ENCODE measurements around the gene ANKMY1. TPM values are rescaled to one million over a fixed set of nuclear protein-coding genes. Genes with fewer than 3 reads are reported as not detected.
A peak's percentile ranks its signal among the peaks of the same experiment; 100 is the strongest.

Gene ANKMY1
- total RNA-seq, 1 donor from 2014 or later, result 7.2 TPM

- no peak overlapping the region for H3K9ac ChIP-seq (ENCODE audit: low read length)
- peaks cover 87% of the 10 kb centered on the region for H4K20me1 ChIP-seq (ENCODE audit: insufficient read depth, low read length)
- H3K9me3 Mint-ChIP-seq (ENCODE audit: unreplicated experiment), result no peaks in the 10 kb centered on the region
- no peak overlapping the region for H2AFZ ChIP-seq (ENCODE audit: low read depth, low read length)
- no peaks in the 10 kb centered on the region for H3K36me3 Mint-ChIP-seq (ENCODE audit: low read depth, unreplicated experiment)
- peaks cover 19% of the 10 kb centered on the region for H3K4me1 Mint-ChIP-seq (ENCODE audit: low read depth, unreplicated experiment)
- no peak overlapping the region for H3K27ac ChIP-seq (ENCODE audit: low read depth, low read length)
- no peaks in the 10 kb centered on the region for H3K9me3 ChIP-seq (ENCODE audit: insufficient read depth, low read depth, low read length)
- FAIRE-seq (no peak), DNase-seq (ENCODE audit: low read depth) (no peak)
- H3K4me3 Mint-ChIP-seq (ENCODE audit: unreplicated experiment), result peak overlapping the region; percentile 92
- no peak for TF ChIP-seq CTCF (IDR thresholded peaks at IDR 0.05; ENCODE audit: insufficient read depth, low read depth, low read length)
- H3K27me3 Mint-ChIP-seq (ENCODE audit: low read depth, unreplicated experiment), result no peaks in the 10 kb centered on the region
- H3K4me3 ChIP-seq (ENCODE audit: insufficient read depth, low read depth, low read length), result no peak overlapping the region
- no peaks in the 10 kb centered on the region for H3K27me3 ChIP-seq (ENCODE audit: insufficient read depth, low read length)
- H3K4me2 ChIP-seq (ENCODE audit: low read length), result peak overlapping the region; percentile 59
- H3K27ac Mint-ChIP-seq (ENCODE audit: unreplicated experiment), result no peak overlapping the region
- H3K4me1 ChIP-seq (ENCODE audit: insufficient read depth, low read length), result peaks cover 26% of the 10 kb centered on the region
- no peaks in the 10 kb centered on the region for H3K36me3 ChIP-seq (ENCODE audit: insufficient read depth, low read length)
- H3K79me2 ChIP-seq (ENCODE audit: insufficient read depth, low read length), result peaks cover 70% of the 10 kb centered on the region
Observed at GRCh38 chr2:240455272-240455646, 102.5 kb downstream of the ANKMY1 start.

- H3K36me3 ChIP-seq (ENCODE audit: insufficient read depth, low read length), result no peaks in the 10 kb centered on the region
- Mint-ChIP-seq H3K4me3 (ENCODE audit: unreplicated experiment) (peak overlapping the region; percentile 92), H3K9me3 (ENCODE audit: unreplicated experiment) (no peaks in the 10 kb centered on the region), H3K36me3 (ENCODE audit: low read depth, unreplicated experiment) (no peaks in the 10 kb centered on the region), H3K27ac (ENCODE audit: unreplicated experiment) (peak overlapping the region; percentile 92), H3K27me3 (ENCODE audit: low read depth, unreplicated experiment) (no peaks in the 10 kb centered on the region), H3K4me1 (ENCODE audit: low read depth, unreplicated experiment) (peaks cover 27% of the 10 kb centered on the region)
- H3K9ac ChIP-seq (ENCODE audit: low read length), result no peak overlapping the region
- no peak for FAIRE-seq
- no peaks in the 10 kb centered on the region for H3K9me3 ChIP-seq (ENCODE audit: insufficient read depth, low read depth, low read length)
- H4K20me1 ChIP-seq (ENCODE audit: insufficient read depth, low read length), result peaks cover 87% of the 10 kb centered on the region
- TF ChIP-seq CTCF (IDR thresholded peaks at IDR 0.05; ENCODE audit: insufficient read depth, low read depth, low read length), result no peak
- peak; percentile 60 for TF ChIP-seq EZH2 (IDR thresholded peaks at IDR 0.05; ENCODE audit: insufficient read depth, low read length)
- no peak overlapping the region for H3K27ac ChIP-seq (ENCODE audit: low read depth, low read length)
- peaks cover 35% of the 10 kb centered on the region for H3K4me1 ChIP-seq (ENCODE audit: insufficient read depth, low read length)
- H3K79me2 ChIP-seq (ENCODE audit: insufficient read depth, low read length), result peaks cover 79% of the 10 kb centered on the region
- no peak for DNase-seq (ENCODE audit: low read depth)
- H2AFZ ChIP-seq (ENCODE audit: low read depth, low read length), result no peak overlapping the region
- no peaks in the 10 kb centered on the region for H3K27me3 ChIP-seq (ENCODE audit: insufficient read depth, low read length)
- H3K4me2 ChIP-seq (ENCODE audit: low read length), result peak overlapping the region; percentile 59
- no peak overlapping the region for H3K4me3 ChIP-seq (ENCODE audit: insufficient read depth, low read depth, low read length)
Observed at GRCh38 chr2:240454106-240454901, 103.5 kb downstream of the ANKMY1 start.

GRCh38 chr2:240453461-240454105 is 104.2 kb downstream of the ANKMY1 start:
- Mint-ChIP-seq H3K4me1 (ENCODE audit: low read depth, unreplicated experiment) (peaks cover 27% of the 10 kb centered on the region), H3K9me3 (ENCODE audit: unreplicated experiment) (no peaks in the 10 kb centered on the region), H3K27ac (ENCODE audit: unreplicated experiment) (peak overlapping the region; percentile 92), H3K4me3 (ENCODE audit: unreplicated experiment) (peak overlapping the region; percentile 92), H3K36me3 (ENCODE audit: low read depth, unreplicated experiment) (no peaks in the 10 kb centered on the region), H3K27me3 (ENCODE audit: low read depth, unreplicated experiment) (no peaks in the 10 kb centered on the region)
- peaks cover 87% of the 10 kb centered on the region for H4K20me1 ChIP-seq (ENCODE audit: insufficient read depth, low read length)
- H3K79me2 ChIP-seq (ENCODE audit: insufficient read depth, low read length), result peaks cover 82% of the 10 kb centered on the region
- FAIRE-seq, result no peak
- H3K4me3 ChIP-seq (ENCODE audit: insufficient read depth, low read depth, low read length), result no peak overlapping the region
- H3K9me3 ChIP-seq (ENCODE audit: insufficient read depth, low read depth, low read length), result no peaks in the 10 kb centered on the region
- no peak overlapping the region for H3K27ac ChIP-seq (ENCODE audit: low read depth, low read length)
- H2AFZ ChIP-seq (ENCODE audit: low read depth, low read length), result no peak overlapping the region
- no peaks in the 10 kb centered on the region for H3K36me3 ChIP-seq (ENCODE audit: insufficient read depth, low read length)
- no peak overlapping the region for H3K9ac ChIP-seq (ENCODE audit: low read length)
- peaks cover 35% of the 10 kb centered on the region for H3K4me1 ChIP-seq (ENCODE audit: insufficient read depth, low read length)
- H3K4me2 ChIP-seq (ENCODE audit: low read length), result peak overlapping the region; percentile 59
- TF ChIP-seq EZH2 (IDR thresholded peaks at IDR 0.05; ENCODE audit: insufficient read depth, low read length) (no peak), CTCF (IDR thresholded peaks at IDR 0.05; ENCODE audit: insufficient read depth, low read depth, low read length) (no peak)
- DNase-seq (ENCODE audit: low read depth), result no peak
- H3K27me3 ChIP-seq (ENCODE audit: insufficient read depth, low read length), result no peaks in the 10 kb centered on the region

Measured in astrocyte (in vitro differentiated cells and primary cell).